Subcutaneous abdominal adipose tissue (tissue), 5 donors: ENCODE results near the gene NLRC3.

Experiments
- H3K27ac ChIP-seq: one replicate; pipeline ENCODE4 v1.7.0; 2013; ENCODE audit warnings: low read depth, mild to moderate bottlenecking, inconsistent platforms, low read length, moderate library complexity
- H3K27me3 ChIP-seq, 5 donors: one replicate each; pipeline ENCODE4 v1.7.0; 2013; ENCODE audit warnings: low read length in 5 of 5, inconsistent platforms in 1 of 5; ENCODE audit not compliant: control insufficient read depth in 5 of 5, insufficient read depth in 4 of 5
- H3K36me3 ChIP-seq, 5 donors: one replicate each; pipeline ENCODE4 v1.7.0; 2013; ENCODE audit warnings: low read length in 5 of 5; ENCODE audit not compliant: control insufficient read depth in 5 of 5, insufficient read depth in 5 of 5
- H3K4me1 ChIP-seq, 5 donors: one replicate each; pipeline ENCODE4 v1.7.0; 2013; ENCODE audit warnings: low read length in 5 of 5, mild to moderate bottlenecking in 3 of 5, moderate library complexity in 1 of 5; ENCODE audit not compliant: control insufficient read depth in 5 of 5, insufficient read depth in 5 of 5
- H3K4me3 ChIP-seq, 5 donors: one replicate each; pipeline ENCODE4 v1.7.0; 2013; ENCODE audit warnings: low read length in 5 of 5, low read depth in 1 of 5
- H3K9ac ChIP-seq, 5 donors: one replicate each; pipeline ENCODE4 v1.7.0; 2013; ENCODE audit warnings: low read length in 5 of 5, mild to moderate bottlenecking in 4 of 5, moderate library complexity in 3 of 5
- H3K9me3 ChIP-seq, 5 donors: one replicate each; pipeline ENCODE4 v1.7.0; 2013; ENCODE audit warnings: low read length in 5 of 5; ENCODE audit not compliant: control insufficient read depth in 5 of 5
- donor health status: healthy.
- donor health status: healthy.
- donor health status: healthy.
- donor health status: healthy.
- donor health status: healthy.

The NLRC3 gene

GRCh38 chr16:3598236-3598635, 21.0 kb upstream of the NLRC3 start:
- no peaks in the 10 kb centered on the region for H3K27me3 ChIP-seq
- H3K4me3 ChIP-seq = no peak overlapping the region
- no peaks in the 10 kb centered on the region for H3K4me1 ChIP-seq
- peaks cover 0 to 2% (median 0%) of the 10 kb centered on the region in 5 donors for H3K9me3 ChIP-seq
- no peak overlapping the region for H3K9ac ChIP-seq
- no peak overlapping the region for H3K27ac ChIP-seq
- H3K36me3 ChIP-seq = peaks cover 0 to 60% (median 21%) of the 10 kb centered on the region in 5 donors

- no peak overlapping the region for H3K27ac ChIP-seq
- no peak overlapping the region for H3K4me3 ChIP-seq
- H3K27me3 ChIP-seq = no peaks in the 10 kb centered on the region
- peaks cover 0 to 2% (median 0%) of the 10 kb centered on the region in 5 donors for H3K9me3 ChIP-seq
- no peak overlapping the region for H3K9ac ChIP-seq
- no peaks in the 10 kb centered on the region for H3K4me1 ChIP-seq
- peaks cover 0 to 56% (median 17%) of the 10 kb centered on the region in 5 donors for H3K36me3 ChIP-seq
These were observed 20.5 kb upstream of the NLRC3 start for GRCh38 chr16:3597676-3598075.

GRCh38 chr16:3597226-3597625, 20.0 kb upstream of the NLRC3 start:
- Histone ChIP-seq H3K36me3 (peaks cover 0 to 56% (median 16%) of the 10 kb centered on the region in 5 donors), H3K27me3 (no peaks in the 10 kb centered on the region), H3K27ac (no peak overlapping the region), H3K9ac (no peak overlapping the region), H3K4me1 (no peaks in the 10 kb centered on the region), H3K9me3 (peaks cover 0 to 2% (median 0%) of the 10 kb centered on the region in 5 donors), H3K4me3 (no peak overlapping the region)

- H3K27me3 ChIP-seq = no peaks in the 10 kb centered on the region
- H3K9ac ChIP-seq = no peak overlapping the region
- no peak overlapping the region for H3K4me3 ChIP-seq
- peaks cover 0 to 2% (median 0%) of the 10 kb centered on the region in 5 donors for H3K9me3 ChIP-seq
- H3K36me3 ChIP-seq = peaks cover 0 to 54% (median 8%) of the 10 kb centered on the region in 5 donors
- no peak overlapping the region for H3K27ac ChIP-seq
- no peaks in the 10 kb centered on the region for H3K4me1 ChIP-seq
These were observed 19.1 kb upstream of the NLRC3 start for GRCh38 chr16:3596101-3596861.

GRCh38 chr16:3595521-3596021, 18.4 kb upstream of the NLRC3 start:
- H3K36me3 ChIP-seq = peaks cover 0 to 54% (median 15%) of the 10 kb centered on the region in 5 donors

GRCh38 chr16:3595110-3595486, 17.9 kb upstream of the NLRC3 start:
- H3K9ac ChIP-seq = no peak overlapping the region
- H3K36me3 ChIP-seq = peaks cover 0 to 57% (median 19%) of the 10 kb centered on the region in 5 donors
- H3K4me1 ChIP-seq = peaks cover 0 to 11% (median 6%) of the 10 kb centered on the region in 5 donors
- H3K4me3 ChIP-seq = no peak overlapping the region
- H3K27me3 ChIP-seq = no peaks in the 10 kb centered on the region
- H3K9me3 ChIP-seq = peaks cover 0 to 2% (median 0%) of the 10 kb centered on the region in 5 donors
- no peak overlapping the region for H3K27ac ChIP-seq

More at GRCh38 chr16:3595521-3596021, 18.4 kb upstream of the NLRC3 start:
- H3K4me1 ChIP-seq = peaks cover 0 to 7% (median 5%) of the 10 kb centered on the region in 5 donors
- H3K4me3 ChIP-seq = no peak overlapping the region
- H3K27ac ChIP-seq = no peak overlapping the region
- H3K9ac ChIP-seq = no peak overlapping the region
- H3K27me3 ChIP-seq = no peaks in the 10 kb centered on the region
- peaks cover 0 to 2% (median 0%) of the 10 kb centered on the region in 5 donors for H3K9me3 ChIP-seq

- Histone ChIP-seq H3K9me3 (no peaks in the 10 kb centered on the region), H3K27me3 (no peaks in the 10 kb centered on the region), H3K27ac (no peak overlapping the region), H3K4me3 (no peak overlapping the region), H3K36me3 (peaks cover 0 to 58% (median 20%) of the 10 kb centered on the region in 5 donors), H3K9ac (no peak overlapping the region), H3K4me1 (peaks cover 0 to 16% (median 6%) of the 10 kb centered on the region in 5 donors)
These were observed 17.3 kb upstream of the NLRC3 start for GRCh38 chr16:3594316-3595109.

- Histone ChIP-seq H3K27ac (no peak overlapping the region), H3K9me3 (no peaks in the 10 kb centered on the region), H3K4me1 (peaks cover 0 to 16% (median 6%) of the 10 kb centered on the region in 5 donors), H3K9ac (no peak overlapping the region), H3K36me3 (peaks cover 0 to 68% (median 25%) of the 10 kb centered on the region in 5 donors), H3K27me3 (no peaks in the 10 kb centered on the region), H3K4me3 (no peak overlapping the region)
These were observed 15.4 kb upstream of the NLRC3 start for GRCh38 chr16:3592559-3592958.

GRCh38 chr16:3591991-3592390, 14.8 kb upstream of the NLRC3 start:
- Histone ChIP-seq H3K9me3 (no peaks in the 10 kb centered on the region), H3K4me1 (peaks cover 0 to 16% (median 6%) of the 10 kb centered on the region in 5 donors), H3K36me3 (peaks cover 0 to 70% (median 25%) of the 10 kb centered on the region in 5 donors), H3K4me3 (no peak overlapping the region), H3K9ac (no peak overlapping the region), H3K27me3 (no peaks in the 10 kb centered on the region), H3K27ac (no peak overlapping the region)

- Histone ChIP-seq H3K4me1 (peaks cover 0 to 16% (median 6%) of the 10 kb centered on the region in 5 donors), H3K27me3 (no peaks in the 10 kb centered on the region), H3K9ac (no peak overlapping the region), H3K4me3 (no peak overlapping the region), H3K9me3 (no peaks in the 10 kb centered on the region), H3K36me3 (peaks cover 0 to 68% (median 25%) of the 10 kb centered on the region in 5 donors), H3K27ac (no peak overlapping the region)
These were observed 14.2 kb upstream of the NLRC3 start for GRCh38 chr16:3591436-3591803.
